Lung (tissue), 12 donors: Measurements from ENCODE around the gene SLC25A26. TPM values are rescaled to one million over a fixed set of nuclear protein-coding genes. Genes with fewer than 3 reads are reported as not detected.

Experiments used
- ATAC-seq: fragments of 200-7000 bp; cut with Tn5 transposase; one replicate; pipeline ENCODE4 v1.9.1; 2020; ENCODE audit warnings: moderate number of reproducible peaks; ENCODE audit not compliant: insufficient read depth, low FRiP score
- DNase-seq, 3 donors: peaks; one replicate each; pipeline ENCODE4 v3.0.0-alpha.2; 2013 to 2017
- H3K27ac ChIP-seq, 2 donors: one replicate each; pipeline ENCODE4 v1.5.1; 2013; ENCODE audit warnings: mild to moderate bottlenecking in 2 of 2, moderate library complexity in 2 of 2, control low read depth in 1 of 2, inconsistent platforms in 1 of 2, low read depth in 1 of 2, low read length in 1 of 2
- H3K27me3 ChIP-seq, 3 donors: one replicate each; pipeline ENCODE4 v1.5.1; 2013; ENCODE audit warnings: low read length in 2 of 3; ENCODE audit not compliant: control insufficient read depth in 3 of 3, insufficient read depth in 3 of 3
- H3K36me3 ChIP-seq, 4 donors: one replicate each; pipeline ENCODE4 v1.5.1; 2013; ENCODE audit warnings: low read length in 4 of 4, mild to moderate bottlenecking in 1 of 4, moderate library complexity in 1 of 4; ENCODE audit not compliant: control insufficient read depth in 4 of 4, insufficient read depth in 4 of 4
- H3K4me1 ChIP-seq, 5 donors: one replicate each; pipeline ENCODE4 v1.5.1; 2013; ENCODE audit warnings: low read length in 5 of 5, mild to moderate bottlenecking in 2 of 5, moderate library complexity in 1 of 5; ENCODE audit not compliant: control insufficient read depth in 5 of 5, insufficient read depth in 5 of 5
- H3K4me3 ChIP-seq: one replicate; pipeline ENCODE4 v1.5.1; 2013; ENCODE audit warnings: mild to moderate bottlenecking, control low read depth, moderate library complexity
- H3K9ac ChIP-seq, 2 donors: one replicate each; pipeline ENCODE4 v1.5.1; 2013; ENCODE audit warnings: low read length in 2 of 2, control low read depth in 1 of 2; ENCODE audit not compliant: insufficient read depth in 1 of 2
- H3K9me3 ChIP-seq, 4 donors: one replicate each; pipeline ENCODE4 v1.5.1; 2013; ENCODE audit warnings: low read length in 3 of 4, mild to moderate bottlenecking in 1 of 4, moderate library complexity in 1 of 4; ENCODE audit not compliant: control insufficient read depth in 4 of 4, insufficient read depth in 3 of 4
- CTCF ChIP-seq: IDR thresholded peaks from 2 replicates; pipeline ENCODE4 v1.5.1; 2012; ENCODE audit warnings: mild to moderate bottlenecking; ENCODE audit errors: control extremely low read depth, extremely low read depth
- WGBS, 2 donors: extraction: QIAGEN DNeasy Blood & Tissue Kit; methylation state at CpG; one replicate each; pipeline ENCODE4 v1.1.7; 2013; 5-methylcytosine and 5-hydroxymethylcytosine counted together
- polyA plus RNA-seq, 2 donors: library from polyadenylated mRNA; stranded (reverse); fragments of 200-250 nt; gene quantifications; one replicate each; pipeline ENCODE4 v1.2.1, GENCODE V29; 2013
- total RNA-seq, 2 donors: library from RNA; depleted of rRNA in 1 of 2; stranded (reverse); fragments of >200 nt in 1 of 2; gene quantifications; one replicate each; pipeline ENCODE4 v1.2.1, GENCODE V29; 2014 to 2021
- donor health status: control.
- donor health status: control.
- donor health status: Bipolar disorder and iron deficiency.
- donor health status: healthy.
- donor health status: DM: yes; HTN: yes; CAD: no.

The SLC25A26 gene
- total and polyA plus RNA-seq, 4 donors, result 10.4 to 18.0 (median 14.9) TPM

- TF ChIP-seq CTCF, result no peak
- no peak overlapping the region for H3K27ac ChIP-seq
- H3K9me3 ChIP-seq, result peaks cover 0 to 4% (median 0%) of the 10 kb centered on the region in 4 donors
- H3K27me3 ChIP-seq, result no peaks in the 10 kb centered on the region
- DNase-seq, result no peak
- no peaks in the 10 kb centered on the region for H3K4me1 ChIP-seq
- no peak overlapping the region for H3K9ac ChIP-seq
- ATAC-seq, result no peak
- no peak overlapping the region for H3K4me3 ChIP-seq
- H3K36me3 ChIP-seq, result peaks cover 4 to 20% (median 16%) of the 10 kb centered on the region in 4 donors
- 96% methylated on average over 3 of the region's 3 CpGs for WGBS, 2 donors
Observed at GRCh38 chr3:66241466-66241865, 20.7 kb downstream of the SLC25A26 start.

GRCh38 chr3:66242788-66243464 is 22.1 kb downstream of the SLC25A26 start:
- H3K9me3 ChIP-seq, result peaks cover 0 to 4% (median 0%) of the 10 kb centered on the region in 4 donors
- DNase-seq (no peak), ATAC-seq (no peak)
- no peaks in the 10 kb centered on the region for H3K27me3 ChIP-seq
- no peak overlapping the region for H3K27ac ChIP-seq
- H3K4me1 ChIP-seq, result no peaks in the 10 kb centered on the region
- TF ChIP-seq CTCF, result no peak
- H3K36me3 ChIP-seq, result peaks cover 7 to 20% (median 14%) of the 10 kb centered on the region in 4 donors
- H3K9ac ChIP-seq, result no peak overlapping the region
- 94 to 98% methylated on average over 3 of the region's 3 CpGs for WGBS, 2 donors
- H3K4me3 ChIP-seq, result no peak overlapping the region

- Histone ChIP-seq H3K4me1 (no peaks in the 10 kb centered on the region), H3K27ac (no peak overlapping the region), H3K9ac (no peak overlapping the region), H3K9me3 (no peaks in the 10 kb centered on the region), H3K27me3 (no peaks in the 10 kb centered on the region), H3K4me3 (no peak overlapping the region), H3K36me3 (peaks cover 3 to 16% (median 6%) of the 10 kb centered on the region in 4 donors)
- no peak for ATAC-seq
- WGBS, 2 donors, result 85 to 92% methylated on average over 2 of the region's 2 CpGs
- DNase-seq, result no peak
- no peak for TF ChIP-seq CTCF
Observed at GRCh38 chr3:66248641-66249040, 27.8 kb downstream of the SLC25A26 start.
